NB4 (cell line): ENCODE results near the gene LRRFIP1.

ENCODE experiments used
- MAX ChIP-seq: IDR thresholded peaks from 2 replicates; pipeline ENCODE4 v1.6.1; 2011; ENCODE audit warnings: low read depth, low read length
- POLR2A ChIP-seq: IDR thresholded peaks from 2 replicates; pipeline ENCODE4 v1.6.1; 2011; ENCODE audit warnings: mild to moderate bottlenecking; ENCODE audit not compliant: insufficient read length; ENCODE audit errors: extremely low read depth

DNA sequence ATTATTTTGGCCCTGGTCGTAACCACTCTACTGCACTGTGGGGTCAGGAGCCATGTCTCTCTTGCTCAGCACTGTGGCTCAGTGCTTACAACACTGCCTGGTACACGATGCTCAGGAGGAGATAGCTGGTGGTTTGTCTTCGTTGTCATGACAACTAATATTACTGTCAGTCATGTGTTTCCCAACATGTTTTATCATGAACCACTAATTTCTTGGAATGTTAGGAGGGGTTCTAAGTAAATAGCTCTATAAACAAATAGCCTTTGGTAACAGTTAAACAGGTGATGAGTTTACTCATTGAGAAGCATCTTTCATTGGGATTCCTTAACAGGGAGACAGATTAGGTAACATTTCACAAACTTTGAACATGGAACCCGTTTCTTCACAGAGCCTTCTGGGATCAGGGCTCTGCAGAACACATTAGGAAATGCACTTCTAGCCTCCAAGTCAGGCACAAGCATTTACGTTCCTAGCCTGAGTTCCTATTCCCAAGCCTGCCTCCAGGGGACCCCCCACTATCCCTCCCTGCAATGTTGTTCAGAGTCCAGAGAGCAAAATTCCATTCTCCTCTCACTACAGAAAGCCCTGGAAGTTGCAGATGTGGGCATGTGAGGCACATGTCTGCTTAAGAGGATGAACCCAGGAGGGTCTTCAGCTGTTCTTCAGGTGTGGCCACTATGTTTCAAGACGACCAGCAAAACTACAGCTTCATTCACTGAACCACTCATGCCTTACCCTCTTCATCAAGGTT lies 164.8 kb downstream of the LRRFIP1 start:
- TF ChIP-seq MAX (no peak), POLR2A (no peak)
